PFSK-1 (cell line): ENCODE data around the gene CIAO3.

Experiments used
- POLR2AphosphoS5 ChIP-seq: IDR thresholded peaks from 2 replicates; pipeline ENCODE4 v1.6.1; 2012; ENCODE audit warnings: low read depth, mild to moderate bottlenecking, control low read depth, low read length, moderate library complexity
- REST ChIP-seq, 2 experiments: IDR thresholded peaks; 2 replicates each; pipeline versions ENCODE4 v1.6.1 to v1.8.0; 2011 to 2012; ENCODE audit warnings: low read depth in 2 of 2, low read length in 2 of 2, control low read depth in 1 of 2, inconsistent platforms in 1 of 2, mild to moderate bottlenecking in 1 of 2, moderate library complexity in 1 of 2; ENCODE audit not compliant: insufficient read depth in 1 of 2
- SIN3A ChIP-seq: IDR thresholded peaks from 2 replicates; pipeline ENCODE4 v1.6.1; 2012; ENCODE audit warnings: mild to moderate bottlenecking, low read length, moderate library complexity, borderline replicate concordance; ENCODE audit not compliant: insufficient read depth
- TAF1 ChIP-seq: IDR thresholded peaks from 2 replicates; pipeline ENCODE4 v1.6.1; 2012; ENCODE audit warnings: low read length, control low read depth, borderline replicate concordance; ENCODE audit not compliant: insufficient read depth

DNA sequence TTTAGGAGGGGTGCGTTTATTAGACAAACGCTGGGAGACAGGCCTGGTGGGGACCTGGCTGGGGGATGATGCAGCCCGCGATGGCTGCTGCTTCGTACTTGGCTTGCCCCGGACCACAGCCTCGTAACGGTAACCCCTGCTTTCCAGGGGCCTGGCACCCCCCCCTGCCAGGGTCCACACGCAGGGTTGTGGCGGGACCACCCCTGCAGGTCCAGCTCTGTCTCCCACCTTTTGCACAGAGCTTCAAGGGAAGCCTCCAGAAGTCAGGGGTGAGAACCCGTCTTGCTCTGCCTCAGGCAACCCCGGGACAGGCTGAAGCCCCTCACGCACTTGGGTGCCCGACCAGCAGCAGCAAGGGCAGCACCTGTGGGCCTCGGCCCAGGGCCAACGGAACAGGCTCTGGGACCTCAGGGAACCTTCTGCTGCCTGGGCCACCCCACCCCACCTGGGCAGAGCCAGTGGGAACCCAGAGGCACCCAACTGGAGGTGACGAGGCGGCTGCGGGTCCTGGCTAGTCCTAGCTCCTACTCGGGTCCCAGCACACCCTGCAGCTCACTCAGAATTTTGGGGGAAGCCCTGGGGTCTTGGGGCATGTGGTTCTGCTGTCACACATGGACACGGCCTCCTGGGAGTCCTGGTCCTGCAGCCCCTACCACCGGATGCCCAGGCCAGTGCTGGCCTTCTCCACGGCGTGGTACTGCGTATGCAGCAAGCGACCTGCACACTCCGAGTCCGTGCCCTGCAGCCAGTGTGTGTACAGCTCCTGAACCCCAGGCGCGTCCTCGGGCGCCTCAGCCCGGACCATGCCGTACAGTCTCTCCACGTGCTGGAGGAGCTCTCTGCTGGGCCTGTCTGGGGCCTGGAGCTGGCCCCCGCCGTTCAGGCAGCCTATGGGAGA, 10.8 kb downstream of the CIAO3 start:
- no peak for TF ChIP-seq REST (IDR thresholded peaks at IDR 0.05; ENCODE audit: insufficient read depth in 1 of 2, low read depth in 2 of 2, low read length in 2 of 2)
- TF ChIP-seq POLR2AphosphoS5: no peak
- TF ChIP-seq SIN3A: no peak
- TF ChIP-seq TAF1: no peak
